ENCODE results near the gene OPHN1. TPM values are rescaled to one million over a fixed set of nuclear protein-coding genes. Genes with fewer than 3 reads are reported as not detected.
A peak's percentile ranks its signal among the peaks of the same experiment; 100 is the strongest.

OPHN1 gene
- total RNA-seq, 1 donor from 2014 or later, result 9.8 TPM

DNA sequence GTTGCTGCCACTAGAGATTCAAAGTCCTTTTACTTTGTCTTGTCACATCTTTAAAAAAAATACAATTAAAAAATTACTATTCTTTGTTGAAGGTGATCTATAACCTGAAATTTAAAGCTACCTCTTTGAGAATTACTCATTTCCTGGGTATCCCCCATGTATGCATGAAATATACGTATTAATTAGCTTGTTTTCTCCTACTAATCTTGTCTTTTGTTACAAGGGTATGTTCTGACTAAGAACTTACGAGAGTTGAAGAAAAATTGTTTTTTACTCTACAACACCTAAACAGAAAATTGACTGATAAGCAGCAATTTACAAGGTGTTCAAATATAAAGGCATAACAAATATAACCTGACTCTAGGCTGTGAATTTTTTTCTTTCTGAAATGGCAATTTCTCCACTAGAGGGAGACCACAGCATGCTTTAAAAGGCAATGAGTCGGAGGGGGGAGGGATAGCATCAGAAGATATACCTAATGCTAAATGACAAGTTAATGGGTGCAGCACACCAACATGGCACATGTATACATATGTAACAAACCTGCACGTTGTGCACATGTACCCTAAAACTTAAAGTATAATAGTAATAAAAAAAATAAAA is 249.6 kb downstream of the OPHN1 start:
- TF ChIP-seq, protein P1, sequence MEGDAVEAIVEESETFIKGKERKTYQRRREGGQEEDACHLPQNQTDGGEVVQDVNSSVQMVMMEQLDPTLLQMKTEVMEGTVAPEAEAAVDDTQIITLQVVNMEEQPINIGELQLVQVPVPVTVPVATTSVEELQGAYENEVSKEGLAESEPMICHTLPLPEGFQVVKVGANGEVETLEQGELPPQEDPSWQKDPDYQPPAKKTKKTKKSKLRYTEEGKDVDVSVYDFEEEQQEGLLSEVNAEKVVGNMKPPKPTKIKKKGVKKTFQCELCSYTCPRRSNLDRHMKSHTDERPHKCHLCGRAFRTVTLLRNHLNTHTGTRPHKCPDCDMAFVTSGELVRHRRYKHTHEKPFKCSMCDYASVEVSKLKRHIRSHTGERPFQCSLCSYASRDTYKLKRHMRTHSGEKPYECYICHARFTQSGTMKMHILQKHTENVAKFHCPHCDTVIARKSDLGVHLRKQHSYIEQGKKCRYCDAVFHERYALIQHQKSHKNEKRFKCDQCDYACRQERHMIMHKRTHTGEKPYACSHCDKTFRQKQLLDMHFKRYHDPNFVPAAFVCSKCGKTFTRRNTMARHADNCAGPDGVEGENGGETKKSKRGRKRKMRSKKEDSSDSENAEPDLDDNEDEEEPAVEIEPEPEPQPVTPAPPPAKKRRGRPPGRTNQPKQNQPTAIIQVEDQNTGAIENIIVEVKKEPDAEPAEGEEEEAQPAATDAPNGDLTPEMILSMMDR (IDR thresholded peaks at IDR 0.05), result peak; percentile 36

DNA sequence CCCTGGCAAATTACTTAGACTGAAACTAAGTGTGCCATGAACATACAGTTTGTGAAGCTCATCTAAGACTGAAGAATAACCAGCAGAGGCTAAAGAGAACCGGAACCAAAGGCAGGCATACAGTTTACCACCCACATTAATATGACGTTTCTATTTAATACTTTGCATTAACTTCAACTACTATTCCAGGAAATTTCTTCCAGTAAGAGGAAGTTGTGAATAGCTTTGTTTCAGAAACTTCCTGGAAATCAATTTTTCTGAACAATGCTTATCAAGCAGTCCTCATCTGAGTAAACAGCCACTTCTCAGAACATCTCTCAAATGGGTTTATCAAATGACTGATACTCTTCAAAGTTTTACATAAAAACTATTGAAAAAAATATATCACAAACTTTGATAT is 252.7 kb downstream of the OPHN1 start:
- no peaks in the 10 kb centered on the region for H3K4me1 ChIP-seq
- TF ChIP-seq, protein P1 (IDR thresholded peaks at IDR 0.05), result no peak
- H3K27ac ChIP-seq, result no peak overlapping the region
- no peaks in the 10 kb centered on the region for H3K9me3 ChIP-seq
- no peak for DNase-seq
- H3K27me3 ChIP-seq, result no peaks in the 10 kb centered on the region
- no peak overlapping the region for H3K4me3 ChIP-seq
- no peaks in the 10 kb centered on the region for H3K36me3 ChIP-seq
- intact Hi-C loops (cut with DNase I), result no loop called here
- no peak for ATAC-seq

More for the DNA sequence above, 249.6 kb downstream of the OPHN1 start:
- intact Hi-C loops (cut with DNase I), result no loop called here
- Histone ChIP-seq H3K36me3 (no peaks in the 10 kb centered on the region), H3K27me3 (no peaks in the 10 kb centered on the region), H3K9me3 (no peaks in the 10 kb centered on the region), H3K27ac (no peak overlapping the region), H3K4me3 (no peak overlapping the region), H3K4me1 (no peaks in the 10 kb centered on the region)
- ATAC-seq (no peak), DNase-seq (no peak)

DNA sequence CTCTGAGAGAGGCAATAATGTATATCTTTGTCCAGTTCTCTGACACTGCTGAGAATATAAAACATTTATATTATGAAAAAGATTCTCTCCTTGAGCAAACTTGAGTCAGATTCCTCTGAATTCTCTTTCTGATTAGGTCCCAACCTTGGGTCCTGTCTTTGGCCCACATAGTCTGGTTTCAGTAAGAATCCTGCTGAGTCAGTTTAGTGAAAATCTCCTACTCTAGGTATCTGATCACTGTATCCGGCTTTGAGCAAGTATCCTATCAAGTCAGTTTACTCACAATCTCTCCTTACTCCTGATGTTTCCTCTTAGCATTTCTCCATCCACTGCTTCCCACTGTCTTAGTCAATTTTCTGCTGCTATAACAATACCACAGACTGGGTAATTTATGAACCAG is 253.9 kb downstream of the OPHN1 start:
- Histone ChIP-seq H3K36me3 (no peaks in the 10 kb centered on the region), H3K27ac (no peak overlapping the region), H3K4me3 (no peak overlapping the region), H3K27me3 (no peaks in the 10 kb centered on the region), H3K9me3 (no peaks in the 10 kb centered on the region), H3K4me1 (no peaks in the 10 kb centered on the region)
- intact Hi-C loops (cut with DNase I), result no loop called here
- TF ChIP-seq, protein P1 (IDR thresholded peaks at IDR 0.05), result no peak
- no peak for ATAC-seq
- DNase-seq, result no peak

DNA sequence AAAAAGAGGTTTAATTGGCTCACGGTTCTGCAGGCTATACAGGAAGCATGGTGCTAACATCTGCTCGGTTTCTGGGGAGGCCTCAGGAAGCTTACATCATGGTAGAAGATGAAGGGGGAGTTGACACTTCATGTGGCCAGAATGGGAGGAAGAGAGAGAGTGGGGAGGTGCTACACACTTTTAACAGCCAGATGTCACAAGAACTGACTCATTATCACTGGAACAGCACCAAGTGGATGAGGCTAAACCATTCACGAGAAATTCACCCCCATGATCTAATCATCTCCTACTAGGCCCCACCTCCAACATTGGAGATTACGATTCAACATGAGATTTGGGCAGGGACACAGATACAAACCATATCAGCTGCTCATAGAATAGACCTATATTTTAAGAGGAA is 255.8 kb downstream of the OPHN1 start:
- intact Hi-C loops (cut with DNase I), result no loop called here
- Histone ChIP-seq H3K36me3 (no peaks in the 10 kb centered on the region), H3K4me3 (no peak overlapping the region), H3K9me3 (no peaks in the 10 kb centered on the region), H3K4me1 (no peaks in the 10 kb centered on the region), H3K27ac (no peak overlapping the region), H3K27me3 (no peaks in the 10 kb centered on the region)
- DNase-seq (no peak), ATAC-seq (no peak)
- TF ChIP-seq, protein P1 (IDR thresholded peaks at IDR 0.05), result no peak

DNA sequence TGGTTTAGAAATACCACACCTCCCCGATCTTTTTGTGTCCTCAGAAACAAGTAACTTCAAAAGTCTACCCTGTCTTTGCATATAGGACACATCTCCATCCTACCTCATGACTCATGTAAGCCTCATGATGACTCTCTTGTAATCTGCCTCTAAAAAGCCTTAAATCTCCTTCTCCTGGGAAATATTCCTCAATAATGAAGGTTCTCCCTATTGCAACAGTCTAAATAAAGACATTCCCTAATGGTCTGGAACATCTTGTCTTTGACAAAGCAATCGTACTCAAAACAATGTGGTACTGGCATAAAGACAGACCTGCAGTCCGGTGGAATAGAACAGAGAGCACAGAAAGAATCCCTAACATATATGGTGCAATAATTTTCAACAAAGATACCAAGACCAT is 257.7 kb downstream of the OPHN1 start:
- Histone ChIP-seq H3K9me3 (no peaks in the 10 kb centered on the region), H3K4me3 (no peak overlapping the region), H3K27me3 (no peaks in the 10 kb centered on the region), H3K36me3 (no peaks in the 10 kb centered on the region), H3K4me1 (no peaks in the 10 kb centered on the region), H3K27ac (no peak overlapping the region)
- DNase-seq (no peak), ATAC-seq (no peak)
- intact Hi-C loops (cut with DNase I), result no loop called here
- TF ChIP-seq, protein P1 (IDR thresholded peaks at IDR 0.05), result no peak

DNA sequence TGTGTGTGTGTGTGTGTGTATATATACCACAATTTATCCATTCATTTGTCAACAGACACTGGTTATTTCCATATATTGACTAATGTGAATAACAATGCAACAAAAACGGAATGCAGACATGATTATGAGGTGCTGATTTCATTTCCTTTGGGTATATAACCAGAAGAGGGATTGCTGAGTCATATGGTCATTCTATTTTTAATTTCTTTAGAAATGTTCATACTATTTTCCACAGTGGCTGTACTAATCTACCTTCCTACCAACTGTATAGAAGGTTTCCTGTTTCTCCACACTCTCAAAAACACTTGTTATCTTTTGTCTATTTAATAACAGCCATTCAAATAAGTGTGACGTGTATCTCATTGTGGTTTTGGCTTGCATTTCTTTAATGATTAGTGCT is 269.9 kb downstream of the OPHN1 start:
- no peak overlapping the region for H3K4me3 ChIP-seq
- H3K9me3 ChIP-seq, result no peaks in the 10 kb centered on the region
- intact Hi-C loops (cut with DNase I), result no loop called here
- no peak for DNase-seq
- no peaks in the 10 kb centered on the region for H3K36me3 ChIP-seq
- H3K27ac ChIP-seq, result no peak overlapping the region
- no peak for ATAC-seq
- TF ChIP-seq, protein P1 (IDR thresholded peaks at IDR 0.05), result no peak
- no peaks in the 10 kb centered on the region for H3K4me1 ChIP-seq
- no peaks in the 10 kb centered on the region for H3K27me3 ChIP-seq
